Neural progenitor cell (in vitro differentiated cells): ENCODE data around the gene TMEM109.

Experiments used
- CTCF ChIP-seq: fragments of 200-600 bp; sonication (generic); IDR thresholded peaks from 2 replicates; pipeline ENCODE4 v1.5.1; 2017; ENCODE audit warnings: antibody characterized with exemption, mild to moderate bottlenecking
- EZH2 ChIP-seq: fragments of 200-600 bp; sonication (generic); IDR thresholded peaks from 2 replicates; pipeline ENCODE4 v1.6.1; 2017; ENCODE audit warnings: antibody characterized with exemption, mild to moderate bottlenecking, moderate library complexity

DNA sequence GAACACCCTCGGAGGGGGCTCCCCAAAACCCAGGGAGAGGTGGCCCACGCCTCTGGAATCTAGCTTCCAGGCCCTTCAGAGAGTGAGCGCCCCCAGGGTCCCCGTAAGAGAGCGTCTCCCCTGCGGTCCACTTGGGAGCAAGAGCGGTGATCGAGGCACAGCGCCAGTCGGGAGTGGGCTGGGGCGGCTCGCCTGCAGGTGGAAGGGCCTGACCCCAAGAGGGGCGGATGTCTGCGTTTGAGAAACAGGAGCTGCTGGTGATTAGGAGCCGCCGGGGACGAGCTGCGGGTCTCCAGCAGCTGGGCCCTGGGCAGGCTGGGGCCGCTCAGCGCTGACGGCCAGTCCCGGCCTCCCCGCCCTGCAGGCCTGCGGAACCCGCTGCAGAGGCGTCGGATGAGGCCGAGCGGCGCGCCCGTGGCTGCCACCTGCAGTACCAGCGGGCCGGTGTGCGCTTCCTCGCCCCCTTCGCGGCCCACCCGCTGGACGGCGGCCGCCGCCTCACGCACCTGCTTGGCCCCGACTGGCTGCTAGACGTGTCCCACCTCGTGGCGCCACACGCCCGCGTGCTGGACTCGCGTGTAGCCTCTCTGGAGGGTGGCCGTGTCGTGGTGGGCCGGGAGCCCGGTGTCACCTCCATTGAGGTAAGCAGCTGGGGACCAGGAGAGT, 20.3 kb downstream of the TMEM109 start:
- TF ChIP-seq EZH2 = no peak
- TF ChIP-seq CTCF = no peak
